GM12872 (cell line): ENCODE results near the gene NVL.

Experiments used
- CTCF ChIP-seq: IDR thresholded peaks from 3 replicates; pipeline ENCODE4 v1.5.1; 2011; ENCODE audit warnings: low read depth, mild to moderate bottlenecking, low read length, moderate library complexity; ENCODE audit not compliant: insufficient read depth

The NVL gene

GRCh38 chr1:224264321-224264720 lies 65.7 kb downstream of the NVL start:
- no peak for TF ChIP-seq CTCF

GRCh38 chr1:224262373-224263054 lies 67.5 kb downstream of the NVL start:
- TF ChIP-seq CTCF = no peak

GRCh38 chr1:224259986-224260385 lies 70.0 kb downstream of the NVL start:
- no peak for TF ChIP-seq CTCF

- TF ChIP-seq CTCF = no peak
Observed at GRCh38 chr1:224258351-224258750, 71.6 kb downstream of the NVL start.

- TF ChIP-seq CTCF = no peak
Observed at GRCh38 chr1:224256640-224257039, 73.3 kb downstream of the NVL start.

GRCh38 chr1:224253721-224254120 lies 76.3 kb downstream of the NVL start:
- no peak for TF ChIP-seq CTCF

- TF ChIP-seq CTCF = no peak
Observed at GRCh38 chr1:224252479-224252878, 77.5 kb downstream of the NVL start.

- no peak for TF ChIP-seq CTCF
Observed at GRCh38 chr1:224251741-224252146, 78.2 kb downstream of the NVL start.
